HepG2 (cell line): ENCODE results near the gene CCDC17. TPM values are rescaled to one million over a fixed set of nuclear protein-coding genes. Genes with fewer than 3 reads are reported as not detected.

Experiments
- ARNTL ChIP-seq: sonication (generic); formaldehyde crosslinking; IDR thresholded peaks from 2 replicates; pipeline ENCODE4 v1.4.0; 2020; ENCODE audit warnings: mild to moderate bottlenecking, missing genetic modification reagents
- BCL6 ChIP-seq: IDR thresholded peaks from 2 replicates; pipeline ENCODE4 v1.6.1; 2016; ENCODE audit warnings: missing genetic modification reagents, missing compliant biosample characterization
- DNMT1 ChIP-seq: sonication (generic); formaldehyde crosslinking; IDR thresholded peaks from 2 replicates; pipeline ENCODE4 v1.5.1; 2020; ENCODE audit warnings: mild to moderate bottlenecking, missing genetic modification reagents
- KLF9 ChIP-seq: IDR thresholded peaks from 2 replicates; pipeline ENCODE4 v1.6.1; 2016; ENCODE audit warnings: low read depth
- MAF1 ChIP-seq: sonication (generic); formaldehyde crosslinking; IDR thresholded peaks from 2 replicates; pipeline ENCODE4 v1.5.0; 2020; ENCODE audit warnings: missing genetic modification reagents, borderline replicate concordance
- SOX13 ChIP-seq, 3 experiments: fragments of 450-650 bp in 1 of 3; sonication (generic) in 1 of 3; formaldehyde crosslinking in 1 of 3; IDR thresholded peaks in 2 of 3; conservative IDR thresholded peaks in 1 of 3; 2 replicates each; pipeline versions ENCODE4 v1.5.0 to v1.6.1; 2016 to 2020; ENCODE audit warnings: antibody characterized with exemption in 1 of 3, mild to moderate bottlenecking in 1 of 3, missing compliant biosample characterization in 1 of 3, missing genetic modification reagents in 1 of 3, moderate library complexity in 1 of 3
- SRSF4 ChIP-seq: fragments of 200-400 bp; formaldehyde crosslinking; IDR thresholded peaks from one replicate; pipeline ENCODE4 v1.6.1; 2018; ENCODE audit warnings: mild to moderate bottlenecking, low read depth, low read length, moderate library complexity; ENCODE audit not compliant: poor library complexity, severe bottlenecking
- ZFP62 ChIP-seq: sonication (generic); formaldehyde crosslinking; IDR thresholded peaks from 2 replicates; pipeline ENCODE4 v1.4.0; 2020; ENCODE audit warnings: missing genetic modification reagents
- ZNF230 ChIP-seq: sonication (generic); formaldehyde crosslinking; IDR thresholded peaks from 2 replicates; pipeline ENCODE4 v1.4.0; 2020; ENCODE audit warnings: mild to moderate bottlenecking, missing genetic modification reagents
- ZNF558 ChIP-seq: sonication (generic); formaldehyde crosslinking; IDR thresholded peaks from 2 replicates; pipeline ENCODE4 v1.9.0; 2022; ENCODE audit warnings: mild to moderate bottlenecking, missing genetic modification reagents, borderline replicate concordance
- polyA plus RNA-seq, 8 experiments: library from polyadenylated mRNA; depleted of rRNA in 3 of 8; stranded (reverse) in 7 of 8; unstranded in 1 of 8; fragments of >200 nt; fragmentation: Illumina TruSeq in 4 of 8; extraction: Trizol in 4 of 8; gene quantifications; 2 replicates each; pipeline versions ENCODE4 v1.2.1 to v1.2.3, GENCODE V29; 2011 to 2016; ENCODE audit warnings: low read depth in 4 of 8, missing spikeins in 1 of 8, mixed read lengths in 1 of 8; ENCODE audit not compliant: insufficient read depth in 1 of 8
- total RNA-seq, 5 experiments: library from RNA; depleted of rRNA; stranded (reverse); fragments of >200 nt; fragmentation: Illumina TruSeq; extraction: Trizol; gene quantifications; 2 replicates each; pipeline ENCODE4 v1.2.3, GENCODE V29; 2016; ENCODE audit warnings: low read depth in 1 of 5
- TF ChIP-seq, protein P1 (sequence below): sonication (generic); formaldehyde crosslinking; IDR thresholded peaks from 2 replicates; pipeline ENCODE4 v1.8.0; 2022; ENCODE audit warnings: mild to moderate bottlenecking, missing genetic modification reagents, moderate library complexity
- TF ChIP-seq, protein P2 (sequence below): sonication (generic); formaldehyde crosslinking; IDR thresholded peaks from 2 replicates; pipeline ENCODE4 v1.4.0; 2020; ENCODE audit warnings: missing genetic modification reagents
- TF ChIP-seq, protein P3 (sequence below): sonication (generic); formaldehyde crosslinking; IDR thresholded peaks from 2 replicates; pipeline ENCODE4 v1.5.0; 2020; ENCODE audit warnings: missing genetic modification reagents
- TF ChIP-seq, protein P4 (sequence below): sonication (generic); formaldehyde crosslinking; IDR thresholded peaks from 2 replicates; pipeline ENCODE4 v1.4.0; 2020; ENCODE audit warnings: mild to moderate bottlenecking, missing genetic modification reagents, borderline replicate concordance
- TF ChIP-seq, protein P5 (sequence below): sonication (generic); formaldehyde crosslinking; IDR thresholded peaks from 2 replicates; pipeline ENCODE4 v1.5.0; 2020; ENCODE audit warnings: mild to moderate bottlenecking, missing genetic modification reagents

The CCDC17 gene
- total and polyA plus RNA-seq, 2 of the 13 experiments (the other 11 are each of a cell fraction or from before 2014, with no cell fraction given), result 1.5 to 3.3 TPM

DNA sequence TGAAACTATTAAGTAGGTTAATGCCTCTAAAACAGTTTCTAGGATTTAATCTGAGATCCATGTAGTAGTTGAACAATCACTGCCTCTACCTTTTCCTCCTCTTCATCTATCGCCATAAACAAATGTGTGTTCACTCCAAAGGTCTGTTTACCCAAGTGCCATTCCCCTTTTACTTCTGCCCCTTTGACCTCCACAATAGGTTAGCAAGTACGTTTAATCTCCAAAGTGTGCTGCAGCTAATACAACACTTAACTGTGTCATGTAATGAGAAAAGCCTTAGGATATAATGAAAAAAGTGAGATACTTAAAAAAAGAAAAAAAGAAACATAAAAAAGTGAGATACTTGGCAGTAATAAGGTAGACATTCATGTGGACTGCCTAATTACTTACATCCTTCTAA, 34.3 kb upstream of the CCDC17 start (continued):
- TF ChIP-seq, protein P1, sequence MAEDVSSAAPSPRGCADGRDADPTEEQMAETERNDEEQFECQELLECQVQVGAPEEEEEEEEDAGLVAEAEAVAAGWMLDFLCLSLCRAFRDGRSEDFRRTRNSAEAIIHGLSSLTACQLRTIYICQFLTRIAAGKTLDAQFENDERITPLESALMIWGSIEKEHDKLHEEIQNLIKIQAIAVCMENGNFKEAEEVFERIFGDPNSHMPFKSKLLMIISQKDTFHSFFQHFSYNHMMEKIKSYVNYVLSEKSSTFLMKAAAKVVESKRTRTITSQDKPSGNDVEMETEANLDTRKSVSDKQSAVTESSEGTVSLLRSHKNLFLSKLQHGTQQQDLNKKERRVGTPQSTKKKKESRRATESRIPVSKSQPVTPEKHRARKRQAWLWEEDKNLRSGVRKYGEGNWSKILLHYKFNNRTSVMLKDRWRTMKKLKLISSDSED (CRISPR knock-in tag), result no peak
- no peak for TF ChIP-seq ARNTL (CRISPR knock-in tag)
- TF ChIP-seq MAF1 (CRISPR knock-in tag), result no peak
- TF ChIP-seq, protein P2, sequence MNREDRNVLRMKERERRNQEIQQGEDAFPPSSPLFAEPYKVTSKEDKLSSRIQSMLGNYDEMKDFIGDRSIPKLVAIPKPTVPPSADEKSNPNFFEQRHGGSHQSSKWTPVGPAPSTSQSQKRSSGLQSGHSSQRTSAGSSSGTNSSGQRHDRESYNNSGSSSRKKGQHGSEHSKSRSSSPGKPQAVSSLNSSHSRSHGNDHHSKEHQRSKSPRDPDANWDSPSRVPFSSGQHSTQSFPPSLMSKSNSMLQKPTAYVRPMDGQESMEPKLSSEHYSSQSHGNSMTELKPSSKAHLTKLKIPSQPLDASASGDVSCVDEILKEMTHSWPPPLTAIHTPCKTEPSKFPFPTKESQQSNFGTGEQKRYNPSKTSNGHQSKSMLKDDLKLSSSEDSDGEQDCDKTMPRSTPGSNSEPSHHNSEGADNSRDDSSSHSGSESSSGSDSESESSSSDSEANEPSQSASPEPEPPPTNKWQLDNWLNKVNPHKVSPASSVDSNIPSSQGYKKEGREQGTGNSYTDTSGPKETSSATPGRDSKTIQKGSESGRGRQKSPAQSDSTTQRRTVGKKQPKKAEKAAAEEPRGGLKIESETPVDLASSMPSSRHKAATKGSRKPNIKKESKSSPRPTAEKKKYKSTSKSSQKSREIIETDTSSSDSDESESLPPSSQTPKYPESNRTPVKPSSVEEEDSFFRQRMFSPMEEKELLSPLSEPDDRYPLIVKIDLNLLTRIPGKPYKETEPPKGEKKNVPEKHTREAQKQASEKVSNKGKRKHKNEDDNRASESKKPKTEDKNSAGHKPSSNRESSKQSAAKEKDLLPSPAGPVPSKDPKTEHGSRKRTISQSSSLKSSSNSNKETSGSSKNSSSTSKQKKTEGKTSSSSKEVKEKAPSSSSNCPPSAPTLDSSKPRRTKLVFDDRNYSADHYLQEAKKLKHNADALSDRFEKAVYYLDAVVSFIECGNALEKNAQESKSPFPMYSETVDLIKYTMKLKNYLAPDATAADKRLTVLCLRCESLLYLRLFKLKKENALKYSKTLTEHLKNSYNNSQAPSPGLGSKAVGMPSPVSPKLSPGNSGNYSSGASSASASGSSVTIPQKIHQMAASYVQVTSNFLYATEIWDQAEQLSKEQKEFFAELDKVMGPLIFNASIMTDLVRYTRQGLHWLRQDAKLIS (CRISPR knock-in tag), result no peak
- TF ChIP-seq, protein P3, sequence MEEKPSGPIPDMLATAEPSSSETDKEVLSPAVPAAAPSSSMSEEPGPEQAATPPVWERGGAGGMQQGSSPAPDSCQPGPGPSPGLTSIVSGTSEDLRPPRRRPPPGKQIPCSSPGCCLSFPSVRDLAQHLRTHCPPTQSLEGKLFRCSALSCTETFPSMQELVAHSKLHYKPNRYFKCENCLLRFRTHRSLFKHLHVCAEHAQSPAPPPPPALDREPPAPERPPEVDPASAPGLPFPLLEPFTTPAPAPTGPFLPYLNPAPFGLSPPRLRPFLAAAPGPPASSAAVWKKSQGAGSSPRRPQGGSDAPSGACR (CRISPR knock-in tag), result no peak
- TF ChIP-seq ZNF558 (CRISPR knock-in tag), result no peak
- TF ChIP-seq SRSF4, result no peak
- no peak for TF ChIP-seq ZFP62 (CRISPR knock-in tag)
- TF ChIP-seq, protein P4, sequence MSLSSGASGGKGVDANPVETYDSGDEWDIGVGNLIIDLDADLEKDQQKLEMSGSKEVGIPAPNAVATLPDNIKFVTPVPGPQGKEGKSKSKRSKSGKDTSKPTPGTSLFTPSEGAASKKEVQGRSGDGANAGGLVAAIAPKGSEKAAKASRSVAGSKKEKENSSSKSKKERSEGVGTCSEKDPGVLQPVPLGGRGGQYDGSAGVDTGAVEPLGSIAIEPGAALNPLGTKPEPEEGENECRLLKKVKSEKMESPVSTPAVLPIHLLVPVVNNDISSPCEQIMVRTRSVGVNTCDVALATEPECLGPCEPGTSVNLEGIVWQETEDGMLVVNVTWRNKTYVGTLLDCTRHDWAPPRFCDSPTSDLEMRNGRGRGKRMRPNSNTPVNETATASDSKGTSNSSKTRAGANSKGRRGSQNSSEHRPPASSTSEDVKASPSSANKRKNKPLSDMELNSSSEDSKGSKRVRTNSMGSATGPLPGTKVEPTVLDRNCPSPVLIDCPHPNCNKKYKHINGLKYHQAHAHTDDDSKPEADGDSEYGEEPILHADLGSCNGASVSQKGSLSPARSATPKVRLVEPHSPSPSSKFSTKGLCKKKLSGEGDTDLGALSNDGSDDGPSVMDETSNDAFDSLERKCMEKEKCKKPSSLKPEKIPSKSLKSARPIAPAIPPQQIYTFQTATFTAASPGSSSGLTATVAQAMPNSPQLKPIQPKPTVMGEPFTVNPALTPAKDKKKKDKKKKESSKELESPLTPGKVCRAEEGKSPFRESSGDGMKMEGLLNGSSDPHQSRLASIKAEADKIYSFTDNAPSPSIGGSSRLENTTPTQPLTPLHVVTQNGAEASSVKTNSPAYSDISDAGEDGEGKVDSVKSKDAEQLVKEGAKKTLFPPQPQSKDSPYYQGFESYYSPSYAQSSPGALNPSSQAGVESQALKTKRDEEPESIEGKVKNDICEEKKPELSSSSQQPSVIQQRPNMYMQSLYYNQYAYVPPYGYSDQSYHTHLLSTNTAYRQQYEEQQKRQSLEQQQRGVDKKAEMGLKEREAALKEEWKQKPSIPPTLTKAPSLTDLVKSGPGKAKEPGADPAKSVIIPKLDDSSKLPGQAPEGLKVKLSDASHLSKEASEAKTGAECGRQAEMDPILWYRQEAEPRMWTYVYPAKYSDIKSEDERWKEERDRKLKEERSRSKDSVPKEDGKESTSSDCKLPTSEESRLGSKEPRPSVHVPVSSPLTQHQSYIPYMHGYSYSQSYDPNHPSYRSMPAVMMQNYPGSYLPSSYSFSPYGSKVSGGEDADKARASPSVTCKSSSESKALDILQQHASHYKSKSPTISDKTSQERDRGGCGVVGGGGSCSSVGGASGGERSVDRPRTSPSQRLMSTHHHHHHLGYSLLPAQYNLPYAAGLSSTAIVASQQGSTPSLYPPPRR (CRISPR knock-in tag), result peak; percentile 74; the same call in 1 of the 2 replicates
- no peak for TF ChIP-seq ZNF230 (CRISPR knock-in tag)
- TF ChIP-seq SOX13 (IDR thresholded peaks at IDR 0.05), result 0 out of 2 replicates have a peak, but pooled peaks have one; percentile 38
- peak in 1 of 2 experiments; percentile 91; a peak in 2 of 4 replicates for TF ChIP-seq SOX13 (CRISPR knock-in tag; conservative IDR thresholded peaks at IDR 0.05 in 1 of 2, IDR thresholded peaks at IDR 0.05 in 1 of 2)
- peak; percentile 76 for TF ChIP-seq BCL6 (CRISPR knock-in tag)
- TF ChIP-seq DNMT1 (CRISPR knock-in tag), result no peak
- no peak for TF ChIP-seq KLF9 (CRISPR knock-in tag)
- TF ChIP-seq, protein P5, sequence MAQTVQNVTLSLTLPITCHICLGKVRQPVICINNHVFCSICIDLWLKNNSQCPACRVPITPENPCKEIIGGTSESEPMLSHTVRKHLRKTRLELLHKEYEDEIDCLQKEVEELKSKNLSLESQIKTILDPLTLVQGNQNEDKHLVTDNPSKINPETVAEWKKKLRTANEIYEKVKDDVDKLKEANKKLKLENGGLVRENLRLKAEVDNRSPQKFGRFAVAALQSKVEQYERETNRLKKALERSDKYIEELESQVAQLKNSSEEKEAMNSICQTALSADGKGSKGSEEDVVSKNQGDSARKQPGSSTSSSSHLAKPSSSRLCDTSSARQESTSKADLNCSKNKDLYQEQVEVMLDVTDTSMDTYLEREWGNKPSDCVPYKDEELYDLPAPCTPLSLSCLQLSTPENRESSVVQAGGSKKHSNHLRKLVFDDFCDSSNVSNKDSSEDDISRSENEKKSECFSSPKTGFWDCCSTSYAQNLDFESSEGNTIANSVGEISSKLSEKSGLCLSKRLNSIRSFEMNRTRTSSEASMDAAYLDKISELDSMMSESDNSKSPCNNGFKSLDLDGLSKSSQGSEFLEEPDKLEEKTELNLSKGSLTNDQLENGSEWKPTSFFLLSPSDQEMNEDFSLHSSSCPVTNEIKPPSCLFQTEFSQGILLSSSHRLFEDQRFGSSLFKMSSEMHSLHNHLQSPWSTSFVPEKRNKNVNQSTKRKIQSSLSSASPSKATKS (CRISPR knock-in tag), result no peak
